C4-2B (cell line): ENCODE data around the gene PTCSC3.

Source experiments
- H3K27ac ChIP-seq: fragments of 450-650 bp; 2 replicates; pipeline ENCODE4 v1.5.1; 2017
- CTCF ChIP-seq: fragments of 450-650 bp; conservative IDR thresholded peaks from 2 replicates; pipeline ENCODE4 v1.5.1; 2017; ENCODE audit warnings: mild to moderate bottlenecking
- ZFX ChIP-seq: fragments of 450-650 bp; IDR thresholded peaks from 2 replicates; pipeline ENCODE4 v1.6.1; 2017

PTCSC3 gene

GRCh38 chr14:36176524-36176923 is at the start of gene PTCSC3:
Gene PTCSC3, minus strand, starts transcription at chr14:36176722.
- H3K27ac ChIP-seq: no peak within 1 kb of the TSS
- TF ChIP-seq CTCF (no peak), ZFX (no peak)

GRCh38 chr14:36226164-36226563 is 49.6 kb upstream of the PTCSC3 start:
- TF ChIP-seq ZFX (no peak), CTCF (no peak)
- no peak overlapping the region for H3K27ac ChIP-seq

- no peak overlapping the region for H3K27ac ChIP-seq
- TF ChIP-seq ZFX (no peak), CTCF (no peak)
Observed at GRCh38 chr14:36224176-36224575, 47.7 kb upstream of the PTCSC3 start.

- TF ChIP-seq CTCF: no peak
- H3K27ac ChIP-seq: no peak overlapping the region
Observed at GRCh38 chr14:36223558-36223957, 47.0 kb upstream of the PTCSC3 start.

- no peak overlapping the region for H3K27ac ChIP-seq
- TF ChIP-seq CTCF (no peak), ZFX (no peak)
Observed at GRCh38 chr14:36222952-36223468, 46.5 kb upstream of the PTCSC3 start.

- no peak overlapping the region for H3K27ac ChIP-seq
- TF ChIP-seq CTCF (no peak), ZFX (no peak)
Observed at GRCh38 chr14:36222337-36222736, 45.8 kb upstream of the PTCSC3 start.

GRCh38 chr14:36221112-36221511 is 44.6 kb upstream of the PTCSC3 start:
- TF ChIP-seq CTCF (no peak), ZFX (no peak)
- no peak overlapping the region for H3K27ac ChIP-seq
